MM.1S (cell line): ENCODE data around the gene QSER1.

Experiments used
- EZH2 ChIP-seq: fragments of 300-600 bp; sonication (generic); optimal IDR thresholded peaks from 2 replicates; pipeline ENCODE3; 2017; ENCODE audit warnings: low read depth, mild to moderate bottlenecking, antibody characterized with exemption, low read length, mixed read lengths
- EZH2phosphoT487 ChIP-seq: fragments of 300-600 bp; sonication (generic); IDR thresholded peaks from 2 replicates; pipeline ENCODE4 v1.6.1; 2018; ENCODE audit warnings: antibody characterized with exemption, low read length

- TF ChIP-seq EZH2phosphoT487 (no peak), EZH2 (no peak)
Measured at GRCh38 chr11:33018840-33019239, 126.2 kb downstream of the QSER1 start.
